Psoas muscle (tissue), 8 donors: ENCODE results near the gene MAP1S. TPM values are rescaled to one million over a fixed set of nuclear protein-coding genes. Genes with fewer than 3 reads are reported as not detected.

Experiments
- ATAC-seq, 4 donors: fragments of 200-7000 bp; cut with Tn5 transposase; one replicate each; pipeline ENCODE4 v1.9.1; 2020; ENCODE audit warnings: moderate library complexity in 3 of 4, mild to moderate bottlenecking in 2 of 4
- DNase-seq, 2 donors: peaks; one replicate each; pipeline ENCODE4 v3.0.0-alpha.2; 2020
- H3K27ac ChIP-seq: fragments of 200-600 bp; one replicate; pipeline ENCODE4 v1.8.0; 2022
- H3K27me3 ChIP-seq, 3 donors: fragments of 200-600 bp in 1 of 3; one replicate each; pipeline versions ENCODE4 v1.6.1 to v1.8.0; 2013 to 2022; ENCODE audit warnings: low read length in 2 of 3, mild to moderate bottlenecking in 2 of 3, moderate library complexity in 1 of 3; ENCODE audit not compliant: insufficient read depth in 3 of 3
- H3K36me3 ChIP-seq, 2 donors: fragments of 200-600 bp in 1 of 2; one replicate each; pipeline versions ENCODE4 v1.6.1 to v1.8.0; 2013 to 2022; ENCODE audit warnings: low read depth in 1 of 2, mild to moderate bottlenecking in 1 of 2, moderate library complexity in 1 of 2; ENCODE audit not compliant: insufficient read depth in 1 of 2
- H3K4me1 ChIP-seq: fragments of 200-600 bp; one replicate; pipeline ENCODE4 v1.8.0; 2022
- H3K4me3 ChIP-seq: fragments of 200-600 bp; one replicate; pipeline ENCODE4 v1.8.0; 2022; ENCODE audit warnings: mild to moderate bottlenecking
- H3K9me3 ChIP-seq: fragments of 200-600 bp; one replicate; pipeline ENCODE4 v1.8.0; 2022
- CTCF ChIP-seq: fragments of 200-600 bp; IDR thresholded peaks from one replicate; pipeline ENCODE4 v1.8.0; 2022; ENCODE audit warnings: antibody characterized with exemption
- WGBS, 3 donors: extraction: QIAGEN DNeasy Blood & Tissue Kit; methylation state at CpG; one replicate each; pipeline versions ENCODE4 v1.1.6 to v1.1.7; 2013; 5-methylcytosine and 5-hydroxymethylcytosine counted together
- intact Hi-C, 2 donors: fragments of 100-400 bp; cut with DNase I; formaldehyde crosslinking; loops; one replicate each; pipeline versions ENCODE4 v1.11.0 to v1.14.2; 2022
- polyA plus RNA-seq, 3 donors: library from polyadenylated mRNA; stranded (reverse); fragments of 200-250 nt; gene quantifications; one replicate each; pipeline ENCODE4 v1.2.3, GENCODE V29; 2013
- total RNA-seq, 4 donors: library from RNA; stranded (reverse); fragmentation: NEBNext Ultra II Directional in 2 of 4; extraction: Animal tissue kit (Norgen Biotek cat#: 25700) in 2 of 4; gene quantifications; one replicate each; pipeline versions ENCODE4 v1.2.1 to v1.2.4, GENCODE V29; 2021 to 2023
- donor health status: healthy with polysubstance abuse.
- donor health status: DM: no; HTN: no; CAD: no; lungs with moderate emphysema.
- donor health status: Bipolar disorder and iron deficiency.
- donor health status: healthy.
- donor health status: DM: yes; HTN: yes; CAD: no.
- donor health status: DM: no; HTN: no; CAD: no.
- donor health status: DM: no; HTN: no; CAD: no.
- donor health status: DM: yes; HTN: yes; CAD: no.

MAP1S gene
- total and polyA plus RNA-seq, 7 donors = 19.1 to 60.6 (median 42.4) TPM

- WGBS, 3 donors = 86 to 97% (median 97%) methylated on average over 2 of the region's 2 CpGs
- Histone ChIP-seq H3K9me3 (no peaks in the 10 kb centered on the region), H3K4me1 (no peaks in the 10 kb centered on the region), H3K36me3 (peaks cover 0 to 9% of the 10 kb centered on the region in 2 donors), H3K4me3 (no peak overlapping the region), H3K27ac (no peak overlapping the region), H3K27me3 (no peaks in the 10 kb centered on the region)
- DNase-seq = no peak
- ATAC-seq = no peak
- intact Hi-C loops = no loop called here
- TF ChIP-seq CTCF = no peak
These were observed 22.2 kb downstream of the MAP1S start for GRCh38 chr19:17741456-17741855.

GRCh38 chr19:17743874-17744580 lies 24.7 kb downstream of the MAP1S start:
- Histone ChIP-seq H3K36me3 (no peaks in the 10 kb centered on the region), H3K27me3 (peaks cover 0 to 6% (median 0%) of the 10 kb centered on the region in 3 donors), H3K4me1 (peaks cover 4% of the 10 kb centered on the region), H3K27ac (no peak overlapping the region), H3K9me3 (no peaks in the 10 kb centered on the region), H3K4me3 (no peak overlapping the region)
- intact Hi-C loops = no loop called here
- no peak for DNase-seq
- 78 to 87% (median 82%) methylated on average over 6 of the region's 6 CpGs for WGBS, 3 donors
- no peak for TF ChIP-seq CTCF
- ATAC-seq = no peak

- no peak overlapping the region for H3K27ac ChIP-seq
- no peaks in the 10 kb centered on the region for H3K9me3 ChIP-seq
- H3K4me1 ChIP-seq = peaks cover 4% of the 10 kb centered on the region
- intact Hi-C loops = no loop called here
- peaks cover 0 to 6% (median 4%) of the 10 kb centered on the region in 3 donors for H3K27me3 ChIP-seq
- WGBS, 3 donors = 6 to 7% (median 6%) methylated on average over 53 to 74 of the region's 75 CpGs
- DNase-seq (peak; percentile 91 to 96), ATAC-seq (peak; percentile 99 to 100 (median 100))
- no peaks in the 10 kb centered on the region for H3K36me3 ChIP-seq
- H3K4me3 ChIP-seq = peak overlapping the region; percentile 59
- TF ChIP-seq CTCF = no peak
These were observed 28.2 kb downstream of the MAP1S start for GRCh38 chr19:17747205-17748098.

DNA sequence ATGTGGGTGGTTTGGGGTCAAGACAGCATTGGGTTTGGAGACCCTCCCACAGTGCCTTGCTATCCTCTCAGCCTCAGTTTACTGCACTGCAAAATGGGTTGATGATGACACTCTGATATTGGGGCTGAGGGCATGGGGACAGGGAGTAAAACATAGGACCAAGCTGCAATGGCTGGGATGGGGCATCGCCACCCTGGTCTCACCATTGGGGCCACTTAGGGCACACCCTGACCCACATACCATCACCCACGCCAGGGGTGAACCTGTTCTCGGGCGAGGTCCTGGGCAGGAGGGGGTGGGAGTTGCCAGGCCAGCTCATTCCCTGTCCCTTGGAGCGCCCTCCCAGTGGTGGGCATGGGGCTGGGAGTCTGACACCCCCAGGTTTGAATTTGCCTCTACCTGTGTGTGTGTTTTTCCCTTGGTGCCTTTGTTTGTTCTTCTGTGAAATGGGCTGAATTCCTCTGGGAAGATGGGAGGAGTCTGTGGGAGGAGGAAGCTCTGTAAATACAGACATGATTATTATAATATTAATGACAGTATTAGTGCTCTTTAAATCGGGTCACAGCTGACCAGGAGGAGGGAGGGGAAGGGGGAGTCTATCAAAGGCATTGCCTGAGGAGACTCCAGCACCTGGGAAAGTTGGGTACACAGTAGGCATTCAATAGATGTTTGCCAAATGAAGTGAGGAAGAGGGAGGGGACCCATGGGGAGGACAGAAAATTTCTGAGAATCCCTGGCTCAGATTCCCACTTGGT lies 29.8 kb downstream of the MAP1S start:
- H3K4me3 ChIP-seq = no peak overlapping the region
- H3K27ac ChIP-seq = no peak overlapping the region
- no peaks in the 10 kb centered on the region for H3K9me3 ChIP-seq
- H3K27me3 ChIP-seq = peaks cover 0 to 14% (median 7%) of the 10 kb centered on the region in 3 donors
- ATAC-seq (no peak), DNase-seq (no peak)
- intact Hi-C loops = no loop called here
- no peaks in the 10 kb centered on the region for H3K36me3 ChIP-seq
- no peak for TF ChIP-seq CTCF
- H3K4me1 ChIP-seq = peaks cover 4% of the 10 kb centered on the region
- WGBS, 3 donors = 61 to 73% (median 65%) methylated on average over 6 of the region's 6 CpGs
